K562 (cell line): ENCODE data around the gene APCDD1L.

Experiments used
- CTCF ChIP-seq, 3 experiments: IDR thresholded peaks in 2 of 3; conservative IDR thresholded peaks in 1 of 3; 2 replicates each; pipeline ENCODE4 v1.5.1; 2011 to 2012; ENCODE audit warnings: low read length in 3 of 3, mild to moderate bottlenecking in 3 of 3, control low read depth in 2 of 3, improper control_type of control experiment in 1 of 3, inconsistent platforms in 1 of 3, low read depth in 1 of 3, mixed read lengths in 1 of 3, moderate library complexity in 1 of 3; ENCODE audit not compliant: insufficient read depth in 2 of 3
- GATAD2B ChIP-seq: fragments of 450-650 bp; IDR thresholded peaks from 2 replicates; pipeline ENCODE4 v1.6.1; 2017; ENCODE audit warnings: mild to moderate bottlenecking, borderline replicate concordance
- NFXL1 ChIP-seq: fragments of 450-650 bp; formaldehyde crosslinking; IDR thresholded peaks from 2 replicates; pipeline ENCODE4 v1.4.0; 2021; ENCODE audit warnings: mild to moderate bottlenecking
- SIN3A ChIP-seq, 2 experiments: fragments of 150-350 bp in 1 of 2; IDR thresholded peaks; 2 replicates each; pipeline ENCODE4 v1.6.1; 2011 to 2016; ENCODE audit warnings: borderline replicate concordance in 2 of 2, low read depth in 2 of 2, low read length in 2 of 2, mild to moderate bottlenecking in 2 of 2, moderate library complexity in 2 of 2; ENCODE audit not compliant: control insufficient read depth in 1 of 2
- SMARCC2 ChIP-seq: fragments of 450-650 bp; IDR thresholded peaks from 2 replicates; pipeline ENCODE4 v1.6.1; 2017; ENCODE audit warnings: antibody characterized with exemption, moderate library complexity, mild to moderate bottlenecking, low read depth
- ZFP1 ChIP-seq: fragments of 450-650 bp; formaldehyde crosslinking; IDR thresholded peaks from 2 replicates; pipeline ENCODE4 v1.4.0; 2020; ENCODE audit warnings: mild to moderate bottlenecking, mixed read lengths
- ZNF449 ChIP-seq: fragments of 250-450 bp; sonication (Bioruptor Pico); IDR thresholded peaks from 2 replicates; pipeline ENCODE4 v1.8.0; 2022; ENCODE audit warnings: moderate library complexity, mild to moderate bottlenecking, inconsistent platforms
- TF ChIP-seq, protein P1 (sequence below): sonication (generic); formaldehyde crosslinking; IDR thresholded peaks from 2 replicates; pipeline ENCODE4 v1.8.1; 2022; ENCODE audit warnings: missing genetic modification reagents

DNA sequence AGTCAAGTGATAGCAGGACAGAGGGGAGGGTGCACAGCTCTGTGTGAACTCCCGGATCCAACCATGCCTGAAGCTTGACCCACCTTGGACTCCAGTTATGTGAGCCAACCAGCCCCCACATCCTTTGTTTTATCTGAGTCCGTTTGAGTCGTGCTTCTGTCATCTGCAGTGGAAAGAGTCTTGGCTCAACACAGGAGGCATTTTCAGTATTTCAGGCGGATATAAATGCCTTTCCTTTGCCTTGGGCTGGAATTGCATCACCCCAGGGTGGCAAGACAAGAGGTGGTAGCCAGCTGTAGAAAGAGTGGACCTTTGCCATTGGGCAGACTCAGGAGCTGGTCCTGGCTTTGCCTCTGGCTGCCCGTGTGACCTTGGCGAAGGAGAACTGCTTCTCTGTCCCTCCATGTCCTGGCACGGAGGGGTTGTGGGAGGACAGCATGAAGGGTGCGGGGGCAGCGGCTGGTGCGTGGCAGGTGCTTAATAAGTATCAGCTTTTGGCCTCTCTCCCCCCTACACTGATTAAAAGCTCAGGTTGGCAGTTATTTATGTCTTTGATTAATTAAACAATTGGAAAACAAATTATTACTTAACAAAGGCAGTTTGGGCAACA, 42.6 kb upstream of the APCDD1L start:
- TF ChIP-seq, protein P1, sequence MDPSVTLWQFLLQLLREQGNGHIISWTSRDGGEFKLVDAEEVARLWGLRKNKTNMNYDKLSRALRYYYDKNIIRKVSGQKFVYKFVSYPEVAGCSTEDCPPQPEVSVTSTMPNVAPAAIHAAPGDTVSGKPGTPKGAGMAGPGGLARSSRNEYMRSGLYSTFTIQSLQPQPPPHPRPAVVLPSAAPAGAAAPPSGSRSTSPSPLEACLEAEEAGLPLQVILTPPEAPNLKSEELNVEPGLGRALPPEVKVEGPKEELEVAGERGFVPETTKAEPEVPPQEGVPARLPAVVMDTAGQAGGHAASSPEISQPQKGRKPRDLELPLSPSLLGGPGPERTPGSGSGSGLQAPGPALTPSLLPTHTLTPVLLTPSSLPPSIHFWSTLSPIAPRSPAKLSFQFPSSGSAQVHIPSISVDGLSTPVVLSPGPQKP (CRISPR knock-in tag), result no peak
- TF ChIP-seq SMARCC2 (no peak), SIN3A (IDR thresholded peaks at IDR 0.05; ENCODE audit: borderline replicate concordance in 2 of 2, control insufficient read depth in 1 of 2, low read depth in 2 of 2, low read length in 2 of 2) (no peak), NFXL1 (no peak), GATAD2B (no peak), ZFP1 (CRISPR knock-in tag) (no peak), CTCF (IDR thresholded peaks at IDR 0.05 in 2 of 3, conservative IDR thresholded peaks at IDR 0.05 in 1 of 3; ENCODE audit: insufficient read depth in 2 of 3, low read depth in 1 of 3, low read length in 3 of 3) (no peak), ZNF449 (CRISPR knock-in tag) (no peak)
